ENCODE results near the gene HCK. TPM values are rescaled to one million over a fixed set of nuclear protein-coding genes. Genes with fewer than 3 reads are reported as not detected.
"Not testable (repeated sequence)": the region's sequence is repeated elsewhere in the genome, so short reads cannot be mapped to it uniquely, and the experiment has no call there.

Gene HCK
- total RNA-seq, 4 donors from 2014 or later: 8.0 to 56.1 (median 10.5) TPM

DNA sequence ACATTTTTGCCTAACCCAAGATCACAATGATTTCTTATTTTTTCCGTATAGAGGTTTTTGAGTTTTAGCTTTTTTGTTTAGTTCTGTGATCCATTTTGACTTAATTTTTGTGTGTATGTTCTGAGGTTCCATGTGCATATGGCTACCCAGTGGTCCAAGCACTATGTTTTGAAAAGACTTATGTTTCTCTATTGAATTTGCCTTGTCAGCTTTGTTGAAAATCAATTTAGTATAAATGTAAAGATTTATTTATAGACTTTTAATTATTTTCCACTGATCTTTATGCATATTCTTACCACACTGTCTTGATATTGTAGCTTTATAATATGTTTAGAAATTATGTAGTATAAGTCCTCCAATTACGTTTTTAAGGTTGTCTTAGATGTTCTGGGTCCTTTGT, 67.7 kb downstream of the HCK start:
- TF ChIP-seq POLR2A (IDR thresholded peaks at IDR 0.05): no peak
- TF ChIP-seq, protein P1, sequence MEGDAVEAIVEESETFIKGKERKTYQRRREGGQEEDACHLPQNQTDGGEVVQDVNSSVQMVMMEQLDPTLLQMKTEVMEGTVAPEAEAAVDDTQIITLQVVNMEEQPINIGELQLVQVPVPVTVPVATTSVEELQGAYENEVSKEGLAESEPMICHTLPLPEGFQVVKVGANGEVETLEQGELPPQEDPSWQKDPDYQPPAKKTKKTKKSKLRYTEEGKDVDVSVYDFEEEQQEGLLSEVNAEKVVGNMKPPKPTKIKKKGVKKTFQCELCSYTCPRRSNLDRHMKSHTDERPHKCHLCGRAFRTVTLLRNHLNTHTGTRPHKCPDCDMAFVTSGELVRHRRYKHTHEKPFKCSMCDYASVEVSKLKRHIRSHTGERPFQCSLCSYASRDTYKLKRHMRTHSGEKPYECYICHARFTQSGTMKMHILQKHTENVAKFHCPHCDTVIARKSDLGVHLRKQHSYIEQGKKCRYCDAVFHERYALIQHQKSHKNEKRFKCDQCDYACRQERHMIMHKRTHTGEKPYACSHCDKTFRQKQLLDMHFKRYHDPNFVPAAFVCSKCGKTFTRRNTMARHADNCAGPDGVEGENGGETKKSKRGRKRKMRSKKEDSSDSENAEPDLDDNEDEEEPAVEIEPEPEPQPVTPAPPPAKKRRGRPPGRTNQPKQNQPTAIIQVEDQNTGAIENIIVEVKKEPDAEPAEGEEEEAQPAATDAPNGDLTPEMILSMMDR (IDR thresholded peaks at IDR 0.05): no peak
- Histone ChIP-seq H3K4me1 (peaks cover 0 to 4% (median 0%) of the 10 kb centered on the region in 4 donors), H3K27ac (no peak overlapping the region), H3K36me3 (peaks cover 0 to 6% (median 0%) of the 10 kb centered on the region in 3 donors), H3K27me3 (no peaks in the 10 kb centered on the region), H3K9me3 (no peaks in the 10 kb centered on the region), H3K4me3 (no peak overlapping the region)
- DNase-seq: no peak

DNA sequence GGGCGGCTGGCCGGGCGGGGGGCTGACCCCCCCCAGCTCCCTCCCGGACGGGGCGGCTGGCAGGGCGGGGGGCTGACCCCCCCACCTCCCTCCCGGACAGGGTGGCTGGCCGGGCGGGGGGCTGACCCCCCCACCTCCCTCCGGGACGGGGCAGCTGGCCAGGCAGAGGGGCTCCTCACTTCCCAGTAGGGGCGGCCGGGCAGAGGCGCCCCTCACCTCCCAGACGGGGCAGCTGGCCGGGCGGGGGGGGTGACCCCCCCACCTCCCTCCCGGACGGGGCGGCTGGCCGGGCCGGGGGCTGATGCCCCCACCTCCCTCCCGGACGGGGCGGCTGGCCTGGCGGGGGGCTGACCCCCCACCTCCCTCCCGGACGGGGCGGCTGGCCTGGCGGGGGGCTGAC, 69.9 kb downstream of the HCK start:
- H3K4me3 ChIP-seq, H3K36me3 ChIP-seq, H3K9me3 ChIP-seq, H3K27ac ChIP-seq, DNase-seq, H3K27me3 ChIP-seq, H3K4me1 ChIP-seq: not testable (repeated sequence)

DNA sequence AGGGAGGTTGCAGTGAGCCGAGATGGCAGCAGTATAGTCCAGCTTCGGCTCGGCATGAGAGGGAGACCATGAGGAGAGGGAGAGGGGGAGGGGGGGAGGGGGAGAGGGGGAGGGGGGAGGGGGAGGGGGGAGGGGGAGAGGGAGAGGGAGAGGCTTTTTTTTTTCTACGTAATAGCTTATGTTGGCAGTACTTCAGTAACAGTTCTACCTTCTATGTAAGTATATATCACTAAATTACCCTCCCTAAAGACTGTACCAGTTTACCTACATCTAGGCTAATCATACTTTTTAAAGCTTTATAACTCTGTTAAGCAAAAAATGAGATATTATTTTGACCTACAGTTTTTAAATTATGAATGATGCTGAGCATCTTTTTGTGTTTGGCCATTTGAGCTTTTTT, 71.0 kb downstream of the HCK start:
- no peaks in the 10 kb centered on the region for H3K4me1 ChIP-seq
- no peak overlapping the region for H3K4me3 ChIP-seq
- no peaks in the 10 kb centered on the region for H3K36me3 ChIP-seq
- TF ChIP-seq, protein P1 (IDR thresholded peaks at IDR 0.05): no peak
- no peak for TF ChIP-seq POLR2A (IDR thresholded peaks at IDR 0.05)
- H3K27me3 ChIP-seq: no peaks in the 10 kb centered on the region
- H3K9me3 ChIP-seq: no peaks in the 10 kb centered on the region
- no peak overlapping the region for H3K27ac ChIP-seq
- no peak for DNase-seq

DNA sequence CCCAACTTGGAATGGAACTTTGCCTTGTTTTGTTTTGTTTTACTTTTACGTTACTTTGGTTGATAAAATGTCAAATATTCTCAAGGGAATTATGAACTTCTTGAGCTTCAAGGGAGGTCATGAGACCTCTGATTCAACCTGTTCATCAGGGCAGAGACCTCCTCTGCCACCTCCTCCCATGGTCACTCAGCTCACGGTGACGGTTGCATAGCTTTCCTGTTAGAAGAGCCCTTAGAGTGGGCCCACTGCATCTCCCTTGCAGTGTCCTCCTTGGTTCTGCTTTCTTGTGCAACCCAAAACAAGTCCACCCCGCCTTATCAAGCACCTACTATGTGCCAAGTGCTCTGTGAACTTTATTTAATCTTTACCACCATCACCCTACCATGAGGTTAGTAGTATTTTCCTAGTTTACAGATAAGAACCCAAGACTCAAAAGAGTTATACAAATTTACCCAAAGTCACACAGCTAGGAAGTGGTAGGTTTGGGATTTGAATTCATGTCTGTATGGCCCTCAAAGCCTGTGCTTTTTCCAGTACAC, 72.9 kb downstream of the HCK start:
- H3K27me3 ChIP-seq: no peaks in the 10 kb centered on the region
- H3K36me3 ChIP-seq: no peaks in the 10 kb centered on the region
- H3K4me3 ChIP-seq: no peak overlapping the region
- H3K4me1 ChIP-seq: no peaks in the 10 kb centered on the region
- no peaks in the 10 kb centered on the region for H3K9me3 ChIP-seq
- H3K27ac ChIP-seq: no peak overlapping the region
- TF ChIP-seq POLR2A (IDR thresholded peaks at IDR 0.05): no peak
- TF ChIP-seq, protein P1 (IDR thresholded peaks at IDR 0.05): no peak
- no peak for DNase-seq

DNA sequence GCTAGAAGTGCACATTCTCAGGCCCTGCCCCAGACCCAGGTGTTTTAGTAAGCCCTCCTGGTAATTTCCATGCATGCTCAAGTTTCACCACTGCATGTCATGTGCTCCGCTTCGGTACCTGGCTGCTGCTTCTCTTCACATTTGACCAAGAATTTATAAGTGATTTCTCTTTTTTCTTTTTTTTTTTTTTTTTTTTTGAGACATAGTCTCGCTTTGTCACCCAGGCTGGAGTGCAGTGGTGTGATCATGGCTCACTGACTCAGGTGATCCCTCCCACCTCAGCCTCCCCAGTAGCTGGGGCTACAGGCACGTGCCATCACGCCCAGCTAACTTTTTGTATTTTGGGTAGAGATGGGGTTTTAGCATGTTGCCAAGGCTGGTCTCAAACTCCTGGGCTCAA, 73.5 kb downstream of the HCK start:
- TF ChIP-seq, protein P1 (IDR thresholded peaks at IDR 0.05): no peak
- no peak for TF ChIP-seq POLR2A (IDR thresholded peaks at IDR 0.05)
- no peaks in the 10 kb centered on the region for H3K9me3 ChIP-seq
- H3K4me1 ChIP-seq: no peaks in the 10 kb centered on the region
- H3K36me3 ChIP-seq: no peaks in the 10 kb centered on the region
- H3K4me3 ChIP-seq: no peak overlapping the region
- DNase-seq: no peak
- H3K27ac ChIP-seq: no peak overlapping the region
- H3K27me3 ChIP-seq: no peaks in the 10 kb centered on the region

DNA sequence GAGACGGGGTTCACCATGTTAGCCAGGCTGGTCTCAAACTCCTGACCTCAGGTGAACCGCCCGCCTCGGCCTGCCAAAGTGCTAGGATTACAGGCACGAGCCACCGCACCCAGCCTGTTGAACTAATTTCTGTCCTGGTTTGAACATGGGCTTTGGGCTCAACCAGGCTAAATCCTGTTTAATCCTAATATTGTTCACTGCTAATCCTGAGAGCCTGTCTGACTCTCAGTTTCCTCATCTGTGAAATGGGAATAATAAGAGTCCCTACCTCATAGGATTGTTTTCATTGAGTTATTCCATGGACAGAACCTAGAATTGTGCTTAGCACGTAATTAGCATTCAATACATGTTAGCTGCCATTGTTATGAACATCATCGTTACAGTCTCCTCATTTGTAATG, 74.9 kb downstream of the HCK start:
- H3K36me3 ChIP-seq: no peaks in the 10 kb centered on the region
- no peaks in the 10 kb centered on the region for H3K27me3 ChIP-seq
- no peak for DNase-seq
- H3K9me3 ChIP-seq: no peaks in the 10 kb centered on the region
- TF ChIP-seq POLR2A (IDR thresholded peaks at IDR 0.05): no peak
- TF ChIP-seq, protein P1 (IDR thresholded peaks at IDR 0.05): no peak
- no peak overlapping the region for H3K4me3 ChIP-seq
- no peak overlapping the region for H3K27ac ChIP-seq
- H3K4me1 ChIP-seq: no peaks in the 10 kb centered on the region

All from Peyer's patch (tissue), 4 donors.